ENCODE results near the gene KIF21B.

KIF21B gene

DNA sequence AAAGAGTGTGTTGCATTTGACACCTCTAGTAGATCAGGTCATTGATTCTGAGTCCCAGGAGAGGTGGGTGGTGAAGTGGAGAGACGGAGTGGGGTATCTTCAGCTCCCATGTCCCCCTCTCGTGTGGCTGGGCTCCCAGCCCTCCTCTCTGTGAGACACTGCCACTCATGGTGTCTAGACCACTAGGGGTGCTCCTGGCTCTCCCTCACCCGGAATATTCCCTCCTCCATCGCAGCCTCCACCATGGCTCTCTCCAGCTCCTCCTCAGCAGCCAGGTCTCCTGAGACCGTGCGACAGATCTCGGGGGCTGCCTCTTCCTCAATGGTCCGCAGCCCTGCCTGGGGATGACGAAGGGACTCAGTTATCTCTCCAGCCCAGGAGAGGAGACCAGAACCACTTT lies 20.6 kb upstream of the KIF21B start:
- no peak for FAIRE-seq

DNA sequence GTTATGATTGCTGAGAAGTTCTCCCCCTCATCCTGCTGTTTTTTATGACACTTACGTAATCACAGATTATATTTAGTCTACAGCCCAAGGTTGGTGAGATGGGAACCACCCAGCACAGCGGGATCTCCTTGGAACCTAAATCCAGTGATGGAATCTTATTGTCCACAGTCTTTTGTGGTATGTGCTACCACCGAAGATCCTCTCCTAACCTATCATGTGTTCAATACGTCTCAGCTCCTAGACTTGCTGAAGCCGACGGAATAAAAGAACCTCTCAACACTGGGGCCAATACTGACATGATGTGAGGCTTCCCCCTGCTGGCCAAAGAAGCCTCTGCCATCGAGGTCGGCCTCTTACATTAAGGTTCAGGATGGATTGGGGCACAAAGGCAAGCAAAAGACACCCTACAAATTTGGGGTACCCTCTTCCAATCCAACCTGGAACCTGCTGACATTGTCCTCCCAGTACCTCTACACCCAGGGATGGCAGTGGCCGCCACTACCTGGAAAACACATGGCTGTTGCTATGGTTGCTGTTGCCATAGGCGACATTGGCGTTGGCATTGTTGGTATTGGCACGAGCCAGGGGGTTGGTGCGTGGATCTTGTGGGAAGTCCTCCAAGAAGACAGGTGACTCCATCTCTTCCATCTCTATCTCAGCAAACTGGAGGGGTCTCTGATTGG lies 19.4 kb upstream of the KIF21B start:
- FAIRE-seq = peak; percentile 91
- peak; percentile 78 for DNase-seq (ENCODE audit: insufficient read length, low spot score)

More for the DNA sequence above, 20.6 kb upstream of the KIF21B start:
- DNase-seq (ENCODE audit: insufficient read length, low spot score) = no peak

DNA sequence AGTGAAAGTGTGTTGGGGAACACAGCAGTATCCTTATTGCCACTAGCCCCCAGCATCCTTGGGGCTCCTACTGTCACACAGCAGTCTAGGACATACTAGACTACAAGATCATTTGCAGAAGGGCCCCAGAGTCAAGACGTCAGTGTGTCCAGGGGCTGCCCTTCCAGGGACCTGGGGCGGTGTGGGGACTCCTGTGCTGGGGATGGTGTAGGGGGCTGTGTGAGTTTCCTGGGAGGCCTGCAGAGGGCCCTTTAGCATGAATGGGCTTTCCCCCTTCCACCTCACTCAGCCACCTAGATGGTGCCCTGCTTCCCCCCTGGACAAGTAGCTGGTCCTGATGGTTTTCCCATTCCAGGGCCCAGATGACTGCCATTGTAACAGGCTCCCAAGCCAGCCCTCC lies 17.5 kb upstream of the KIF21B start:
- no peak for FAIRE-seq

DNA sequence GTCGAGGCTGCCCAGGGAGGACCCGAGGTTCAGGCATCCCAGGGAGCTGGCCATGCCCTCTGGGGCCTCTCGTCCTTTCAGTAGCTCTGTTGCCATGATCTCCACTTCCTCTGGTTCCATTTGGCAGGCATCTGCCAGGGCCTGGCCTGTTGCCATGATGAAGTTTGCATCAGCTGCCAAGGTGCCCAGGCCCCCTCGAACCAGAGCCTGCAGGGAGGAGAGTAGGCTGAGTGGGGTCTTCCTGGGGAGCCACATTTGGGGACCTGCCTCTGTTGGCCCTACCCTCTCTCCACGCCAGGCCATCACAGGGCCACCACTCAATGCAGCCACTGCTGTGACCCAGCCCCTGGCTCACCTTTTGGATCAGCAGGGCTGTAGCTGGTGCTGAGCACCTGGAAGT lies 16.4 kb upstream of the KIF21B start:
- DNase-seq (ENCODE audit: insufficient read length, low spot score) (no peak), FAIRE-seq (no peak)

More for the DNA sequence above, 17.5 kb upstream of the KIF21B start:
- DNase-seq (ENCODE audit: insufficient read length, low spot score) = no peak

DNA sequence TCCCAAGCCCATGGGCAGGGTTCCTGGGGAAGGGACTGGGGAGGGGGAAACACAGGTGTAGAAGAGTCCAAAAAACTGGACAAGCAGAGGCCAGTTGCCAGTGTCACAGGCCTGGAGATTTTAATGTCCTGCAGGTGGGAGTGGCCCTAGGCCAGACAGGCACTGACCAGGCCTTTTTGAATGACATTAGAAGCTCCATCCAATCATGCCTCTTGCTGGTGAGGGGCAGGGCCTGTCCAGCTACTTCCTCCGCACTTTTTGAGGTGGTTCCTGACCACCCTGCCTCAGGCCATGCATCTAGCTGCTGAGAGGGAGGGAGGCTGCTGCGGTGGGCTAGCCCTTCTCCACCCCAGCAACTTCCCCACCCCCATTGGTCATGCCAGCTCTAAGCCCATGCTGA lies 15.9 kb upstream of the KIF21B start:
- FAIRE-seq (no peak), DNase-seq (ENCODE audit: insufficient read length, low spot score) (no peak)

DNA sequence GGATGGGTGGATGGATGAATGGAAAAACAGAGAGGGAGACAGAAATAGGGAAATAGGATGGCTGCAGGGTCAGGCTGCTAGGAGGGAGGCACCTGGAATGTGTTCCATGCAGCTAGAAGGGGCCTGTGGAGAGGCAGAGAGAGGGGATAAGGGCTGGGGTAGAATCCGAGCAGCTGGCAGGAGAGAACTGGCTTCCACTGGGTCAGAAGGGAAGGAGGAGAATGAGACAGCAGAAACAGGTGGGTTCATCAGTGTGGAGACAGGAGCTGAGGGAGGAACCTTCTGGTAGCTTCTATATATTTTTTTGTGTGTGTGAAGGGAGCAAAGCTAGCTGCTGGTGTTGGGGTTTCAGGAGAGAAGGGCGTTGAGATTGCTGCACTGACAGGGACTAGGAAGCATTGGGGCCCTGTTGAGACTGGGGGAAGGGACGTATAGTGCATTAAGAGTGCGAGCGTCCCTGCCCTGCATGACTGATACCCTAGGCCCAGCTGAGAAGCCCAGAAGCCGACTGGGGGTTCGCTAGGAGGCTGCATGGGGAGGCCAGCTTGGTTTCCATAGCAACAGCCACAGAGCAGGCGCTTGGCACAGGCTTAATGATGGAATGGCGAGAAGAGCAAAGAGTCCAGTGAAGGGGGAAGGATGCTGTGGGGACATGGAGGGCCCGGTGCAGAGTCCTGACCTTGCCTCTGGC lies 14.8 kb upstream of the KIF21B start:
- no peak for DNase-seq (ENCODE audit: insufficient read length, low spot score)
- no peak for FAIRE-seq

DNA sequence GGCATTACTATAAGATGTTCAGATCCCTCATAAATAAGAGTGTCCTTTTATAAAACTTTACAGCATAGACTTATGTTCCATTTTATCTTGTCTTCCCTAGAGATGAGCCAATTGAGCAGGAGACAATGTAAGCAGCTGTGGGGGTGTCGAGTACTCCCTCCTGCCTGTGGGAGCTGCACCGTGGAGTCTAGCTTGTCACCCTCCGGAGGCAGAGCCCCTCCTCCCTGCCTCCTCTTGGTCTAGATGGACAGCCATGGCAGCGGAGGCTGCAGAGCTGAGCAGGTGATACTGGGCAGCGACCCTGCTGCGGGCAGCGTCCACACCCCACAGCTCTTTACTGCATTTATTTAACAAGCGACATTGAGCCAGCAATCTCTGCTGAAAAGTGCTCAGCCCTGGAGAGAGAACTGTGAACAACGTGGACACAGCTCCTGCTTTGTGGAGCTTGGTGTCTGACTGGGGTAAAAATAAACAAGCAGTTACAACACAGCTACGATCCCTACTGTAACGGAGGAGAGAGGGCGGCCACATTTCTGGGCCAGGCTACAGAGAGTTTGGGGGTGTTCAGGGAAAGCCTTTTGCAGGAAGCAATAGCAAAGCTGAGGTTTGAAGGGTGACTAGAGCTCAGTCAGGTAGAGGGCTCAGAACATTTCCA lies 12.8 kb upstream of the KIF21B start:
- FAIRE-seq (no peak), DNase-seq (ENCODE audit: insufficient read length, low spot score) (no peak)

DNA sequence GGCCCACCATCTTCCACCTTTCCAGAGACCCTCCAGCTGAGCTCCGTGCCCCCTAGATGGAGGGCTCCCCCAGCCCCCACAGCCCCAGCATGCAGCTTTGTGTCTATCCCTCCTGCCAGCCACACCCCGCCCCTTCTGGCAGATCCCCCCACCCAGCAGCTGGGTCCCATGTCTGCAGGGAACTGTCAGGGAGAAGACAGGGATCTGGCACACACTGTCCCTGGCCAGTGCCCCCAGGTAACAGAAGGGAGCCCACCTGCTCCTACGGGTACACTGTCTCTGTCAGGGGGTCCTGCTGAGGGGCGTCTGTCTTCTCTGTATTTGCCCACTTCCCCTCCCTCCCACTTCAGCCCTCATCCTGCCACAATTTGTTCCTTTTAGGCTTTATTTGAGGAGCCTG lies 11.2 kb upstream of the KIF21B start:
- FAIRE-seq (no peak), DNase-seq (ENCODE audit: insufficient read length, low spot score) (no peak)

DNA sequence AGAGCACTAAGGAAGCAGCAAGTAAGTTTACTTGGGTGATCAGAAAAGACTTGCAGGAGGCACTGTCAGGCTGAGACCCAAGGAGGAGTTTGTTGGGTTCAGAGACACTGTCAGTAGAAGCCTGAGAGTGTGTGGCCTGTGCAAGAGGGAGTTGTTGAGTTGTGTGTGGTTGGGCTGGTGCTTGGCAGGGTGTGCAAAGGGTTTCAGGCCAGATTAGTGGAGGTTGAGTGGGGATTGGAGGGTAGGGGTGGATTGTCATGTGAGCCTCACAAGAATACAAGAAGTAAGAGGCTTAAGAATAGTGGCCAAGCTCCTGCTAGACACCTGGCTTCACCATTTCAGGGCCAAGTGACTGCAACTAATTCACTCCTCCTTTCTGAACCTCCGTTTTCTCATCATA lies 8.9 kb upstream of the KIF21B start:
- FAIRE-seq (no peak), DNase-seq (ENCODE audit: insufficient read length, low spot score) (no peak)

DNA sequence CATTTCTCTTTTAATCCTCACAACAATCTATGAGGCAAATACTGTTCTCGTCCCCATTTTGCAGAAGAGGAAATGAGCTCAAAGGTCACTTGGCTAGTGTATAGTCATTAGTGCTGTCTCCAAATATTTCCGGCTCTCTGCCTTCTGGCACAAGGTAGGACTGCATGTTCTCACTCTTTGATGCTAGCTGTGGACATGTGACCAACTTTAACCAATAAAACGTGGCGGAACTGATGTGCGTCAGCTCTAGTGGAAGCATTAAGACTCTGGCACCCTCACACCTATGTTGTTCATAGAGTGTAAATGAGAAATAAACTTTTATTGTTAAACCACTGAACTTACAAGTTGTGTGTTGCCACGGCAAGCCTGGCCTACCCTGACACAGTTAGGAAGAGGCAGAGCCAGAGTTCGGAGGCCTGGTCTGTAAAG lies 5.0 kb upstream of the KIF21B start:
- FAIRE-seq = no peak
- no peak for DNase-seq (ENCODE audit: insufficient read length, low spot score)

DNA sequence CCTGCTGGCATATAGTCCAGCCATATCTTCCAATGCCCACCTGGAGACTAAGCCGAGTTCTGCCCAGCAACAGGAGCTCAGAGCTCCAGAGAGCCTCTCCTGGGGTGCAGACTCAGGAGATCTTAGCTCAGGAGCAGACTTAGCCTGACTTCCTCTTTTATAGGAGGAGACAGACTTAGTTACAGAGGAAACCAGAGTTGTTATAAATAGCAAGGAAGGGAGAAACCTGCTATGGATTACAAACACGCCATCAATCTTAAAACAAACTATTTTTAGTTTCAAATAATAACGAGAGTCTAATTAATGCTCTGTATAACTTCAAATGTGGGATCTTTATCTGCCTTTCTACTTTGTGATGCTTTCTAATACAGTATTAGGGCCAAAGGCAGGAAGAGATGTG lies 3.3 kb upstream of the KIF21B start:
- DNase-seq (ENCODE audit: insufficient read length, low spot score) = no peak
- no peak for FAIRE-seq

DNA sequence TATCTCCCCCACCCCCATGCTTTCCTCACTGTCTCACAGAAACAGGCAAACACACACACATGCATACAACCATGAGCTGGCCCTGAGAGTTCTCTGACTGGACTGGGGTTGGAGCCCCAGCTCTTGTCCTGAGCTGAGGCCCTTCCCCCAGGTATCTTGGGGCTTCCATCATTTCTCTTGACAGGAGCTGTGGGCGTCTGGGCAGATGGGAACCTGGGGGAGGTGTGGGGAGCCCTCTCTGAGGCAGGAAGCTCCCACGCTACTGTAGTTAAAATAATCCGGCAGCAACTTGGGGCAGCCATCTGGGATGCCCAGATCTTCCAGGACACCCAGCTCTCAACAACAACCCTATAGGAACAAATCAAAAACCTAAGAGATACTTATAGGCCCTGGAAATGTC lies 2.7 kb upstream of the KIF21B start:
- peak; percentile 33 for FAIRE-seq

DNA sequence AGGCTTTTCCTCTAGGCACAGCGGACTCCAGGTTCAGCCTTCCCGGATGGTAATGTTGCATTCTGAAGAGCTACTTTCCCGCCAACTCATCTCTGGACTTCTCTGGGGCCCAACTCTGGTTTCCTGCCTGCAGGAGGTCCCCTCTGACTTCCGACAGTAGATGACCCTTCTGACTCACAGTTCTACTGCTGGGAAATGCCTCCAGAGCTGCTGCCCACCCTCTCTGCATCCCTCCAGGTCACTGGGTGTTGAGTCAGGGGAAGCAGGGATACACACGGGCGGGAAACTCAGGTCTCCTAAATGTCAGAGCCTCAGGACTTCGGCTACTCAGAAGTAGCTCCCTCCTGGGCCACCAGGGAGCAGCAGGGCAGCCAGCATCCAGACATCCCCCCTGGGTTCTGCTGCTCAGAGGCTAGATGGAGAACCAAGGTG lies 2.1 kb upstream of the KIF21B start:
- DNase-seq (ENCODE audit: insufficient read length, low spot score) = peak; percentile 44
- FAIRE-seq = peak; percentile 31

More for the DNA sequence above, 2.7 kb upstream of the KIF21B start:
- DNase-seq (ENCODE audit: insufficient read length, low spot score) = no peak

DNA sequence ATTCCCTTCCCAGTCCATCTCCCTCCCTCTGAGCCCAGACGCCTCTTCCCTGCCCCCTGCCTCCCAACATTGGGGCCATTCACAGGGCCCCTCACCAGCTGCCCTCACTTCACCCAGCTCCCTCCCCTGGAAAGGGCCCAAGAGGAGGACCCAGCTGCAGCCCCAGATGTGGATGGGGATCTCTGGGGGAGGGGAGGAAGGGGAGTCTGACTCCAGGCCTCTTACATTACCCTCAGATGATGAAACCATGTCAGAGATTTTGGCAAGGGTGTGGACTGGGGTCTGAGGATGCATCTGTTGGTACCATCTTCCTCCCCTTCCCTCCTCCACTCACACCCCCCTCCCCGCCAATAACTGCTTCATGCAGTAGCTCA lies 1.1 kb upstream of the KIF21B start:
- FAIRE-seq = no peak
- no peak for DNase-seq (ENCODE audit: insufficient read length, low spot score)

DNA sequence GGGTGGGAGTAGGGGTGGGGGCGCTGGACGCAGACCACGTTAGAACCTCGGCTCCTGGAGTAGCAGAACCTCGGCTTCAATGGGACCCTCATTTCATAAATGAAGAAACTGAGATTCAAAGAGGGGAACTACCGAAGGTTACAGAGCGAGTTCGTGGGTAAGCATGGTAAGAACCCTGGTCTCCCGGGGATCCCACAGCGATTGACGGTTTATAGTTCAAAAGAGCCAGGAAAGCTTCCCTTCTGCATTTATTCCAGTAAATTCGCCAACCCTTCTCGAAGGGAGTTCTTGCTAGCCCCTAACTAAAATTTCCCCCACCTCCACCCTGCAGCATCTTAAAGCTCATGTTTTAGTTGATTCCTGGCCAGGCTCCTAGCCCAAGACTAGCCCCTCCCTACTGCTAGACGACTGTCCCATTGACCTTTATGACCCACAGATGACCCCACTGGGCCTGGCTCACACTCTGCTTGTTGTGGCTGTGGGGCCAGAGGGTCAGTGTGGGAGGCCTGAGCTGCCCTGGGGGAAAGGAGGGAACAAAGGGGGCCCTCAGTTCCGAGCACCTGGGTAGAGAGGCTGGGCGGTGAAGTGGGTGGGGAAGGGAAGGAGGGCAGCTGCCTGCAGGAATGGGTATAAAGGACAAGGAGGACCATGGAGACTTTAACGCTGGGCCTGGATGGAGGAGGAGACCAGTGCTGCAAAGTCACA lies 558 bp upstream of the KIF21B start:
- DNase-seq (ENCODE audit: insufficient read length, low spot score) (no peak), FAIRE-seq (no peak)

DNA sequence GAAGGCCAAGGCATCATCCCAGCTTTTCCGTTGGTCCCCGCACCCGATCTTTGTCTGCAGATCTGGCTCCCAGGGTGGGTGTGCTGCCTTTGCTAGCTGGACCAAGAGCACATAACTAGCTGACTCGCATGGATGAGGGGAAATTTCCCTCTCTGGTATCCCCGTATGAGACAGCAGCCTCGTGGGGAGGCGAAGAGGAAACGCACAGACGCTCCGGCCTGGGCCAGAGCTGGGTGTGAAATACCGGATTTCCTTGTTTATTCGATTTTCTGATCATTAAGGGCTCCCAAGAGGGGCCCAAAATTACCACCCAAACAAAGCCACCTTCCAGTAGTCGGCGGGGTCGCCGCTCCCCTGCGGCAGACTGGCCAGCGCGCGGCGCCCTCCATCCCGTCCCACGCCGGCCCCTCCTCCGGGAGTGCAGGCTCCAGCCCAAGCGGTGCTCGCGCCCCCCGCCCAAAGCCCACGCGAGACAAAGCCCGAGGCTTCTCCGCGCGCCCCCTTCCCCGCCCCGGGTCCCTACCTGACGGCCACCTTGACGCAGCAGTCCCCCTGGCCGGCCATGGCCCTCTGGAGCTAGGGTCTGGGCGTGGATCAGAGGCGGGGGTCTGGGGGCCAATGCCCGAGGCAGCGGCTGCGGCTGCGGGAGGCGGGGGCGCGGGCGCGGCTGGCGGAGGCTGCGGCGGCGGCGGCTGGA lies 546 bp downstream of the KIF21B start:
- no peak for DNase-seq (ENCODE audit: insufficient read length, low spot score)
- peak; percentile 82 for FAIRE-seq

DNA sequence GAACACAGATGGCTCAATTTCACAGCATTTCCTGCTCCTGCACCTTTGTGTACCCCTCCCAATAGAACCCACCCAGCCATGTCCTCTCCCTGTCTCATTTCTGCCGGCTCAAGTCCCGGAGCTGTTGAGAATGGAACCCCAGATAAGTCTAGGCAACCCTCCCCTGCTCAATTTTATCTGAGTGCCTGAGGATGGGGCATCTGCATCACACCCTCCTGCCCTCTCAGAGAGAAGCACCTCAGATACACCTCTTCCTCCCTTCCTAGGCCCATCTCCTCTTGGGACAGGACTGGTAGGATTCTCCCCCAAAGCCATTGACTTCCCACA lies 1.1 kb downstream of the KIF21B start:
- FAIRE-seq (no peak), DNase-seq (ENCODE audit: insufficient read length, low spot score) (no peak)

DNA sequence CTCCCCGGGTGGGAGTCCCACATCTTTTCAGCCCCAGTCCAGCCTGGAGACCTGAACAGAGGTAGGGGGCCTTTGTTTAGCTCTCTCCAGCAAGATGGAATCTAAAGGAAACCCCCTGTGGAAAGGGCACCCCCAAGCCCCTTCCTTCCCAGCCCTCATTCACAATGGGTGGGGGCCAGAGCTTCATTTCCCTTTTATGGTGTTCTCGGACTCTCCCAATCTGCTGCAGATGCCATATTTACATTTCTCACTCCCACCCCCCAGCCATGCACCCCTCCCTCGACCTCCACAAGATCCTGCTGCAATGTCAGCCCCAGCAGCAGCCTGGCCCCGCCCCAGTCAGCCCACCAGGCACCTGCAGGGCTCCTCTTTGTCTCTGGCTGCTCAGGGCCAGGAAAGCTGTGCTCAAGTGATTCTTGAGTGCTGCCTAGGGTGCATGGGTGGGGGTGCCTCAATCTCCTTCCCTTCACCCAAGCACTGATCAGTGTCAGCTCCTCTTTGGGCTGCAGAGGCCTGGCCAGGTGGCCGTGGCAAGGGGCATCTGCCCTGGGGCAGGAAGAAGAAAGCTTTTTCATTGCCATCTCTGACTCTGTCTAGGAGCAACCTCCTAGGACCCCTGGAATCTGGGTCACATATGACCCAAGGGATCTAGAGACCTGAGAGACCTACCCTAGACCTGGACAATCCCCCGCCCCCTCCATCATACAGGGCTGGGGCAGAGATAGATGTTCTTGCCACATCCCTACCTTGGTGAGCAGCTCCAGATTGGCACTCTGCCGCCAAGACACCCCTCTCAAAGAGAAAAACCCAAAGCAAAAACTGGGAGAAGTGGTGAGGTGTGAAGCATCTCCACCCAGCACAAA lies 1.7 kb downstream of the KIF21B start:
- no peak for FAIRE-seq
- no peak for DNase-seq (ENCODE audit: insufficient read length, low spot score)

DNA sequence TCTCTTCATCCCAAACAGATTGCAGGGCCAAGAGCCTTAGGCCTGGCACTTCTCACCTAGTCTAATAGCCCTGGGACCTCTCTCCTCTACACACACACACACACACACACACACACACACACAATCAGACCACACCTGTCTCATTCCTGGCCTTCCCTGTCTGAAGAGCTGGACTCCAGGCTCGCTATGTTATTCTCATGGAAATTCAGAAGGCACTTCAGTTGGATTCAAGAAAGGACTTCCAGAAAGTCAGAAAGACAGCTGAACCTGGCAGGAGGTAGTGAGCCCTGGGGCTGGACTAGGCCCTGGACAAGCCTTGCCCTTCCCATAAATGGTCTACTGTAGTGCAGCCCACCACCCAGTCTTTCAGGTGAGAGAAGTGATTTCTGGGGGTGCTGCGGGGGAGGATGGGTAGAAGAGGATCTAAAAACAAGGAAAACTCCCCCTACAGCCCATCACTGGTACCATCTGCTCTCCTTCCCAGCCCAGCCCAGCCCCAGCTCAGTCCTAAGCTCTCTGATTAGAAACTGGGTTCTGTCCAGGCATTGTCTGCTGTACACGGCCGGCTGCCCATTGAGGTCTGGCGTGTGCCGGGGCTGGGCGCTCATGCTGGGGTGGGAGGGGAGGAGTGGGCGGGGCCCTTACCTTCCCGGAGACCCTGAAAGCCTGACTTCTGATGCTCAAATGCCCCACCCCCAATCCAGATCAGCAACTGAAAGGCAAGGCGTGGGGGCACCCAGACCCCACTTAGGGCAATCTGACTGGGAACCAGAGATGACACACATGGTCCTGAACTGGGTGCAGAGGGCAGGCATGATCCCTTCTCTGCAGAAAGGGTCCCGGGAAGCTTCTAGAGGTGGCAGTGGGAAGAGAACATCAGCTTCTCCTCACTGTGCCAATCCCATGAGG lies 2.5 kb downstream of the KIF21B start:
- FAIRE-seq (peak; percentile 83), DNase-seq (ENCODE audit: insufficient read length, low spot score) (no peak)
